Measurements from ENCODE around the gene PLAGL1.

The PLAGL1 gene

DNA sequence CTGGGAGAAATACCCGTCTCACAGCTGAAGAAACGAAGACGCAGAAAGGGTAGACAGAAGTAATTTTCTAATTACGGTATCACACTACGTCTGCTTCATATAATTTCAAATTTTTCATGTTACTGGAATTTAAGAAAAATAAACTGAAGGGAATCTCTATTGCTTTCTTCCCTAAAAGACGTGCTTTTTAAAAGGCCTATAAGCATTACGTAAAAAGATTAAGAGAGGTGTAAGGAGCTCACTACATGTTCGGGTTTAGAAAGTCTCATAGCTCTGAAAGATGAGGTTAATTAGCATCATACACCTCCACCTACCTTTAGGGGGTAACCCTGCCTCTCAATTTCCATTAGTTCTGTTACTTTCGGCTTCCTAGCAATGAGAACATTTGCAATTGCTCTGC, 787 bp upstream of the PLAGL1 start:
- no peak for DNase-seq

DNA sequence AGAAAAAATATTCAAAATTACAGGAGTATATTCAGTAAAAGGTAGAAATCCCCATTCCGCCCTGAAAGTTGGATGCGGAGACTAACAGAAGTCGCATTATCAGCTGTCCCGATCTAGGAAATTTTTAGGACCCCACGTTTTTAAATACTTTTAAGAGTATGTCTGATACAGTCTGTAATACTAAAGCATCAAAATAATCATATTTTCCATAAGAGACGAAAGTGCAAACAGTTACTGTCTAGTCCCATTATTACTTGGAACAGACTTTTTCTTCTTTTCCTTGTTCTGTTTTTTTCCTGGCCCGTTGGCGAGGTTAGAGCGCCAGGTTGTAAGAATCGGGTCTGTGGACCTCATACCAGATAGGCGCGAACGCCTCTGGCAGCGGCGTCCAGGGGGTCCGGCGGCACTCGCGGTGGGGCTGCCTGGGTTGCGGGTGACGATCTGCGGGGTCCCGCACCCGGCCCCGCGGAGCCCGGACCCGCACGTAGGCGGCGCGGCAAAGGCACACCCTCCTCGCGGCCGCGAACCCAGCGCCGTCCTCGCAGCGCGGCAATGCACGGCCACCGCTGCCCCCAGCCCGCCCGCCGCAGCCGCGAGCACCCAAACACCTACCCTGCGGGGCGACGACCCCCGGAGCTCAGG, 460 bp downstream of the PLAGL1 start:
- DNase-seq: no peak

DNA sequence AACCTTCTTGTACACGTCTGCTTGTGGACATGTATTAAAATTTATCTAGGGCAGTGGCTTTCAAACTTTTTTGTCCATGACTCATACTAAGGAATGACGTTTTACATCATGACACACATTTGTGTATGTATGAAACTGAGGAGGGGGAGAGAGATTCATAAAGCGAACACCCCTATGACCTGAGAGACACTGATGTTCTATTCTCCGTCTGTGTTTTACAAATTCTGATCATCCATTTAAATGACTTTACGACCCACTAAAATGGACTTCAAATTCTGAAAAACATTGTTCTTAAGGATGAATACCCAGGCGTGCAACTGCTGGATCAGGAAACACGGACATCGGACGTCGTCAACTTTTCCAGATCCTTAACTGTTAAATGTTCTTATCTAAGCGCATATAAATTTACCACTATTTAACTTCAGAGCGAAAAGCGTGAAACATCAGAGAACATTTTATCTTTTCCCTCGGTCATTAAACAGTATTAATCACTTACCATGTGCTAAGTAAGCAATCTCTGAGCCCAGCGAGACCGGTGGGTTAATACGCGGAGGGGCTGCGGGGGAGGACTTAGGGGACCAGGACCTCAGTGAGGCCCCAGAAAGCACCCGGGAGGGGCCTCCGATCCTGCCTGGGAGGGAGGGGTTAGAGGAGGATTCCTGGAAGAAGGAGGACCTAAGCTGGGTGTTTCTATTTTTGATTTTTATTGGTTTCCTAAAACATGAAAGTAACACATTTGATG, 1.2 kb downstream of the PLAGL1 start:
- no peak for DNase-seq

DNA sequence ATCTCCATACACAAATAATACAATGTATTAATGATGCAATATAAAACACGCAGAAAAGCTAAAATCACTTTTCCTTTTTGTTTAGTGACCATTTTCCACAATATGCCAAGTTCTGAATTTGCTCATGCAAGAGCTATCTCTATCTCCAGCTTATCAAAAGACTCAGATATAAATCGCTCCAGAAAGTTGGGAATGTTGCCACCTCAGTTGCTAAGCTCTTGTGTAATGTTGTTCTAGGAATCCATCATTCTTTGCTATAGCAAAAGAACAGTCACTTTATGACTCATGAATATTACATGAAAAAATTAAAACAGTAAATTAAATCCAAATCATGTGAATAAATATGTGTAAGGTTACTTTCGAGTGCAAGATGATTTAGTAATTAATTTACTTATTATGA, 8.7 kb downstream of the PLAGL1 start:
- DNase-seq: no peak

DNA sequence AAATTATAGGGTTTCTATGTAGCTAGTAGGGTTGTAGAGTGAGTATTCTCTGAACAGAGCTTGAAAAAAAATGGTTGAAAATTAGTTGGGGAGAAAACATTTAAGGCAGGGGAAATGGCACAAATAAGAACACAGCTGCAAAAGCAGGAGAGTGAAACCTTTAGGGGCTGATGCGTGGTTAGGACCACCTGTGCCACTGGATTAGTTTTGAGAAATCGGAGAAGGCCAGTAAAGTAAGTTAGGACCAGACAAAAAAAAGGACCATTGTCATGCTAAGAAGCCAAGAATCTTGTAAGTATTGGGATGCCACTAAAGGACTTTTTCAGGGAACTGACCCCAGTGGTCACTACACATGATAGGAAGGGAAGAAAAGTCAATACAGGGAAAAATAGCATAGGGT, 9.4 kb downstream of the PLAGL1 start:
- no peak for DNase-seq

DNA sequence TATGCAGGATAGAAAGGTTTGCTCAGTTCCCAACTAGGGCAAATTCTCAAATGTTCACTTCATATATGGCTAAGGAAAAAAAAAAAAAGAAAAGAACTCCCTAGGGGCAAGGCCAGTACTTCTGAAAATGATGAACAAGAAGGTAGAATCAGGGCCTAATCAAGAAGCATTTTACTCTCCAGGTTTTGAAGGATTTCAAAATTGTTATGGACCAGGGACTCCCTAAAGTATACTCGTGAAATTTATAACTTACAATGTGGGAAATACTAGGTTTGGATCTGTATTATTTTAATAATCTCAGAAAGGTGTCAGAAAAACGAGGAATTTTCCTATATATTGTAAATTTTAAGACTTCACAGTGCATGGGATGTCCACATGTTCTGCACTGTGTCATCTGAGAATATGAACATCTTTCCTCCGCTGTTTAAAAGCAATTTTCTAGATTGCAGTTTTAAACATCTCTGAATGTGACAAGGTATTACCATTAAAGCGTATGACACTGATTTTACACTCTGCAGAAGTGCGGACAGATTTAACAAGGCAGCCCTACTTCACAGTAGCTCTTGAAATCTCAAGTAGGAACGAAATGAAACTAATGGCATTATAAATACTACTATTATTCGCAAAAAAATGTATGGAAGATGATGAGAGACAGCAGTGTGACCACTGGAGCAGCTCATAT, 14.0 kb downstream of the PLAGL1 start:
- no peak for DNase-seq

DNA sequence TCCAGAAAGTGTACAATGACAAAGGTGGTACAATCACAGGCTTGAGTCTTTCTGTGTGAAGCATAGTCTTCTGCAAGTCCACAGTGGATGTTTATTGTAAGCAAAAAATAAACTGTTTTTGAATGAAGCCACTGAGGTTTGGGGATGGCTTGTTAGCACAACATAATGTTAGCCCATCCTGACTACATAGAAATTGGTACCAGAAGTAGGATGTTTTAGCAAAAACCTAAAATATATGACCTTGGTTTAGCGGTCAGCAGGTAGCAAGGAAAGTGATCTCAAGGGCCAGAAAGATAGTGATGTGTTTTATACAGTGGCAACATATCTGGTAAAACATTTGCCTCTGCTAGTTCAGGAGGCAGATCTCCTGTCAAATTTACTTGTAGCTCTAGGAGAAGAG, 15.8 kb downstream of the PLAGL1 start:
- DNase-seq: no peak

DNA sequence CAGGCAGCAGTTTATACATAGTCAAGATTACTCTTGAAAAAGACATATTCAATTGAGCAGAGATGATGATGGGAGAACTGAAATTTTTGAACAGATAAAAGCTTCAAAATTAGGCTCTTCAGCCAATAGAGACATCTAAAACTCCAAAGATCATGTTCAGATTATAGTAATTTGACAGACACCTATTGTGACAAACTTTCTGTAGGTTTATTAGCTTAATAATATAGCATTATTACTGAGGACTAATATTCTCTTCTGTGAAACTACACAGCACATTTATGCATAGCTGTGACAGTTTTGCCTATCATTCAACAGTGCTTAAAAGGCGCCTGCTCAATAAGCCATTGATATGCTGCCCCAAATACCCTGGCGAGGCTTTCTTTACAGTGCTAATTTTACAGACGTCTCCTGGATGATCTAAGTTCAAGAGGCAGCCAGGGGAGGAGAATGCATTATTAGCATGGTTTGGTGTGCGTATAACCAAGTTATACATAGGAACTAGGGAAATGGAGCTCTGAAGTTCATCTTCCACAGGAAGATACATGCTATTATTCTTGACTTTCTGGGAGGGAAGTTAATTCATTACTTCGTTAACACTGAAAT, 21.5 kb downstream of the PLAGL1 start:
- DNase-seq: no peak

DNA sequence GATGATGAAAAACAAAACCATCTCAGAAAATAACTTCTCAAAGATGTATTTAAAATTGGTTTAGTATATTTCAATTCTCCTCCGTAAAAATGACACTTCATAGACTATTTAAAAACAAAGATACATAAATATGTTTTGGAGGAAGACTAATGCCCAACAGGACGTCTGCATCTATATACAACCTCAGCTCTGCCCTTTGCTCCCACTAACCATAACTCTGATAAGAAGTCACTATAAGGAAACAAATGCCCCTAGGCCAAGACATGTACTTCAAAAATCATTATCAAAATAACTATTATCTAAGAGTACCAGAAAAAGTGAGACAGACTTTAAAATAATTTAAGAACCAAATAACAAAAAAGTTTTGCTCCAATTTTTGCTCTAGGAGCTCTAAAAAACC, 23.4 kb downstream of the PLAGL1 start:
- no peak for DNase-seq

DNA sequence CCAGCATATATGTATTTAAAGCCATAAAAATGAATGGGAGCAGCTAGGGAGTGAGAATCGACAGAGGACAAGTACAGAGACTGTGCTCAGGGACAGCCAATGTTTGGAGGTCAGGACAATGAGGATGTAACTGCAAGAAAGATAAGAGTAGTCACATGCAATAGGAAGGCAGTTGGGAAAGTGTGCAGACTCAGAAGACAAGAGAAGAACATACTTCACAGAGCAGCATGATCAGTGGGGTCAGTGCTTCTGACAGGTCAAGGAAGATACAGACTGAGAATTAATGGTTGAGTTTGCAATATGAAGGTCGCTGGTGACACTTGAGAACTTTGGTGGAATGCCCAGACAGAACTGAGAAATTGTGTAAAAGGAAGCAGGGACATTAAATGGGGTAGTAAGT, 25.1 kb downstream of the PLAGL1 start:
- no peak for DNase-seq

DNA sequence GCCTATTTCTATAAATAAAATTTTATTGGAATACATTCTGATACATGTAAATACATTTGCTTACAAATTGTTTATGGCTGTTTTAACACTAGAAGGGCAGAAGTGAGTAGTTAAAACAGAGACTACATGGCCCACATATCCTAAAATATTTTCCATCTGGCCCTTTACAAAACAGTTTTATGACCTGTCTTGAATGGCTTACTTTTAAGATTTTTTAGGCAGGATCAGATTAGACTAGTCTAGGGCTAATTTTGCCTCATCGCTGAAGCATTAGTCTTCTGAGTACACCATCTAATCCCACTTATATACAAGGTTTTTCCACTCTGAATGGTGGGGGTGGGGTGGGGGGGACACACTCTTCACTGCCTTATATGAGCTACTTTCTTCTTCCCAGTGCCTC, 27.1 kb downstream of the PLAGL1 start:
- DNase-seq: no peak

DNA sequence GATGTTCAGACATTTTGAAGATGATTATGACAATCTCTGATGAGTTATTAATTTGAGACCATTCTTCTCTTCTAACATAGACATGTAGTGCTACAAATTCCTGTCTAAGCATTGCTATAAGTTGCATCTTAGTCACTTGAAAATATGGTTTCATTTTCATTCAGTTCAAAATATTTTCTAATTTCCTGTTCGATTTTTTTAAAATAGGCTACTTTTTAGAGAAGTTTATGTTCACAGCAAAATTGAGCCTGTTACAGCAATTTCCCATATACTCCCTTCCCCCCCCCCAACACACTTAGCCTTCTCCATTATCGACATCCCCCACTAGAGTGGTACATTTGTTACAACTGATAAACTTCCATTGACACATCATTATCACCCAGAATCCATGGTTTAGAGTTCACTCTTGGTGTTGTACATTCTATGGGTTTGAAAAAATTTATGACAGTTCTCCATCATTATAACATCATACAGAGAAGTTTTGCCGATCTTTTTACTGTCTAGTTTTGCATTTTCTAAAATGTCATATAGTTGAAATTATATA, 31.2 kb downstream of the PLAGL1 start:
- DNase-seq: no peak

DNA sequence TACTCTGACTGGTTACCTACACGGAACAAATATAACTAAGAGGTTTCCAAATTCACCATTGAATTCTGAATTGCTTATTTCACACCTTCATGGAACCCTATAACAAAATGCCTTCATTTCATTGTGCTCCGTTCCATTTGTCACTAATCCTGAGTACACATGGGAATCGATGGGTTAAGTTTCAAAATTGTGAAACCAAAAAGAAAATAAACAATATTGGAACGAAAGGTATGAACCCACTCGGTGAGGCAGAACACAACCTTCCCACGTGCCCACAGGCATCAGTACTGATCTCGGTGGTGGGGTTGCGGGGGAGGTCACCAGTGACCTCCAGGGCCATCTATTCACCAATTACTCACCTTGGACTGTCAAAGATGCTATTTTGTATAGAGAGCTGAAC, 34.0 kb downstream of the PLAGL1 start:
- DNase-seq: no peak

DNA sequence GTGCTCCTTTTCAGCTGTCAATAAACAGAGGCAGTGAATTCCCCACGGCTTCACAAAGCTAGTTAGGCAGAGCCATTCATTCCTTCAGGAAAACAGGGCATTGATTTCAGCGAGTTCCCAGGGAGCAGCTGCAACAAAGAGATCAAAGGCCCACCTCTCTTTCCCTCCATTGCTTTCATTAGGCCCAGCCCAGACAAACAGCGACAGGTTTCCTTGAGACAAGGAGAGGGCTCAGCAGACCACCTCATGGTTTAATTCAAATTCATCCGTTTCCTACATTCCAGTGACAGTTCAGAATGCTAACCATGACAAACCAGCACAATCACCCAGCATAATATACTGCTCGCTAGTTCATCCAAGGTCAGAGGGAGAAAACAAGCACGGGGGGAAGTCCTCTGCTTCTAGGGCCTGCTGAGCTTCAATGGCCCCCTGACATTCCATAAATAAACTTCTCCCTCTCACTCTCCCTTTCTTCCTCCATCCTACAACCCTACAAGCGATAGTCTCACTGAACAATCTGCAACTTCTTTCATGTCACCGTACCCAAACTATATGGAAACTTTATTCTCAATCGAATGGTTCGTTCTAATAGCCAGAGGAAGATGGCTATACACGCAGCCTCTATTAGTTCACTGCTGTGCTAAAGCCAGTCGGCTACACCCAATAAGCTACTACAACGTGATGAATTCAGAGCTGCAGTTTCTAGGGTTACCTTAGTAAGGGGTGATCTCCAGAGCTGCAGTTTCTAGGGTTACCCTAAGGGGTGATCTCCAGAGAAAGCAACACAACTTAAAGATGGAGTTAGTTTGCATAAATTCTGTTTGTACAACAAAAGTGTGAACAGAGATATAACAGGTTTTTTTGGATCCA, 34.7 kb downstream of the PLAGL1 start:
- no peak for DNase-seq

DNA sequence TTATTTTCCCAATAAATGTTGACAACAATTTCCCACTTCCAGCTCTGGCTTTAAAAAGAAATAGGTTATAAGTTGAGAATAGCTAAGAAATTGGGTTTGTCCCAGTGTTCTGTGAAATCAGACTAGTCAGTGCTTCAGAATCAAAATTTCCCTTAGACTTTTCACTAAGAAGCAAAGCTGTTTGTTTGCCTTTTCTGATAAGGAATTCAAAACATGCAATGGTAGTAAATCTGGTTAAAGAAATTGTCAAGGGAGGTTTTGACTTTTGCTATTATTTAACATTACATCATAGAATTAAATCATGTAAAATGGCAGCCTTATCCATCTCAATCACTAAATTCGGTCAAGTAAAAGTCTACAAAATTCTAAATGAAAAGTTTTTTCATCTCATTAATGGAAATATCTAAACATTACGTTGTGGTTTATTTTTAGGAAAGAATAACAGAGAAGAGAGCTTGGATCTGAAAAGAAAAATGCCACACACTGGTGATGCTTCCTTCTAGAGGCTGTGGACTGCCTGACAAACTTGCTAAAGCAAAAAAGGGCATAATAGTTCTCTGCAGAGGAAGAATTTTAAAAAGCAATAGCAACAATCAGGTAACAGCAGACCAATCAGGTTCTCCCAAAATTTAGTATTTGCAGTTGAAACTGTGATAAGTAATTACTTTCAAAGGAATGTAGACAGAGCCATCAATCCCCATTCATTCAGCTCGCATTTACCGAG, 36.4 kb downstream of the PLAGL1 start:
- no peak for DNase-seq

DNA sequence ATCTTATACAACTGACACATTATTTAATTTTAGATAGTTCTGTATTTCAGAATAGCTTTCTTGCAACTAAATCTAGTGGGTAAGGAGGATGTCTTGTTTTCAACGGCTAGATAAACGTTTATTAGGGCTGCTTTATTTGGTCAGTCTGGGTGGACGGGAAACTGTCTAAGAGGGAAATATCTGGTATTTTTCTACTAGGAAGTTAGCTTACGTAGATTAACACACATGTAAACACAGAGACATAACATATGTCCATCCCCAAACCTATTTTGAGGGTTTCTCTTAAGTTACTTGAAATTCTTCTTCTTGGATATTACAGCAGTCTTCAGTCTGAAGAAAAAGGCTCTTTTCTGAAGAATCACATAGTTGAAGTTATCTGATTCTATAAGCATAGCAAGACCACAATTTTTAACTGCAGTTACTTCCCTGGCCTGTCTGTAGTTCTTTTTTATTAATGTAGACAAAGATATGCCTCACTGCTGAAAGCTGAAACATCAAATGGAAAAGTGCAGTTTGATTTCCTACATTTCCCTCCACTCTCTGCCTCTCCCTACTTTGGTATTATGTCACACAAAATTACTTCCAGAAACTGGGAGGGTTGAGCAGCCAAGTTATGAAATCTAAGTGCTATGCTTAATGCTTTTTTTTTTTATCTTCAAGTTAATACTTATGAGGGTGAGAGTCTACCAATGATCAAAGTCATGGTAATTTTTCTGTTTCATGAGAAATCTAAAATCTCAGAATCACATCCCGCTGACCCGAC, 37.4 kb downstream of the PLAGL1 start:
- no peak for DNase-seq

DNA sequence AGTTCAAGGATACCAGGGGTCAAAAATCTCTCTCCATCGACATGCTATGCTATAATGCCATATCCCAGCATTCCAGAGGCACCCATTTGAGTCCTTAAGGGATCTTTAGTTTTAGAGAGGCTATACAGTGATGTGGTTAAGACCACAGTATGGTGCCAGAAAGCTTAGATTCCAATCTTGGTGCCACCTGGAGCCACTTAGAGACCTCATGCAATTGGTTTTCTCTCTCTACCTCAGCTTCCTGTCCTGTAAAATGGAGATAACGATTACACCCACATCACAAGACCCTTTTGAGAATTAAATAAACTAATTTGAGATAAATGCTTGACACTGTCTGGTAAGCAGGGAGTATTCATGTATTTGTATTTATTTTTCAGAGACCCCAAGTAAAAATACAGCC, 39.0 kb downstream of the PLAGL1 start:
- DNase-seq: no peak

DNA sequence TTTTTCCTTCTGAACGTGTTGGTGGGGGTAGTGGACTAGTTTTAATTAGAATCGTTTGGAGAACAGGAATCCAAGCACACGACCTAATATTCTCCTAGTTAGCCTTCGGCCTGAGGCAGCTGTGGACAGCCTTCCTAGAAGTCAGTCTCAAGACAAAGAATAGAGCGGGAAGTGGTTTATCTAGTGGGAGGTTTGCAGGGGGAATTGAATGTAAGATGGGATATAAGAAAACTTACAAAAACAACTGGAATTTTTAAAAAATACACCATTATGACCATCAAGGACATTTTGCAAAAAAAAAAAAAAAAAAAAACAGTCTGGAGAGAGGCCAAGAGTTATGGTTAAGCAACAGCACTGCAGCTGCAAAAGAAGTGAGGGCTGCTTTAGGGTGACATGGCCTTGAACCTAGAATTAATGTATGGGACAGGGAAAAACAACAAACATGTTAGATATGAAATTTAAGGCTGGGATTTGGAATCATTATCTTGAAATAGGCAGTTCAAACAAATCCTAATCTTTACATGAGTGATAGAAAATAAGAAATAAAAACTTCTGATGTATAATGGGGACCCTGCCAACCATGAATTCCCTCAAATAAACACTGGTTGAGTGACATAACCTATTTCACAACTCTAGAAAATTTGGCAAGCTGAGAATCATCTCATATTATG, 40.2 kb downstream of the PLAGL1 start:
- DNase-seq: no peak

DNA sequence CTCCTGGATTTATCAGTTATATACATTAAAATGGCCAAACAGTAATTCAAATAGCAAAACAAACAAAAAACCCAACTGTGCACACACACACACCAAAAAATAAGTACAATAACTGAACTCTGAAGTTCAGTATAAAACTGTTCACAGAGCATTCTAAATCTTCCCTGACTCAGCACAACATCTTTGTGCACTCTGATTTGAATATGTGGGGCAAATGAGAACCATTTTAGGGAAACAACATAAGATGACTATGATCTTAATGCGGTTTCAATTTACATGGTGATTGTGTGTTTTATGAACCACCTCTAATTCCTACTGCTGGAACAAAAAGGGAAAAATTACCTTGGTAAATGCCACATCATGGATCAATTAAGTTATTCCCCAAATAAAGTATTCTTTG, 41.7 kb downstream of the PLAGL1 start:
- no peak for DNase-seq

DNA sequence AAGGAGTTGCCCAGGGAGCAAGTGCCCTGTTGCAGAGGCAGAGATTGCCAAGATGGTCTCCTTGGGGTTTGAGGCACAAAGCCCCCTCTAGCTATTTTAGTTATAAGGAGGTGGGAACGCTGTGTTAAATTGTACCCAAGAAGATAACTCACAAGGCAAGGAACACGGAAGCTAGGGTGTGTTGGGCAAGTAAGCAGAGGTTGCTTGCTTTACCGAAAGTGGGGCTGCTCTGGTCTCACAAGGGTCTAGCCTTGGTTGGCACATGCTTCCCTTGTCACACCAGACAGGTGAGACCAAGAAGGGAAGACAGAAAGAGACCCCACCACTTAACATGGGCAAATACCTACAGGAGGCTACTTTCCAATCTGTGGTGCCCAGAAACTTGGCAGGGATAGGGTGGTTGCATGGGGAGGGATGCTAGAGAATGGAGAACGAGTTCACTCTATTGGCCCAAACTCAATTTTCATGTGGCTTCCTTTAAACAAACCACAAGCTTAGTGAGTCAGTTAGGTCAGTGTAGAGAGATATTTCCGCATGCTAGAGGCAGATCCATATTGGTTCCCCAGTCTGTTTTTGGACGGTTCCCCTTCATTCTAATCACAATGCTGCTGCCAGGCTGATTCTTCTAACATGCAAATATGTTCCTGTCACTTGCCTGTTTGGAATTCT, 42.4 kb downstream of the PLAGL1 start:
- no peak for DNase-seq

Data from T-helper 1 cell (primary cell).